ENCODE data around the gene APOBEC3B.
A peak's percentile ranks its signal among the peaks of the same experiment; 100 is the strongest.
"Not testable (repeated sequence)": the region's sequence is repeated elsewhere in the genome, so short reads cannot be mapped to it uniquely, and the experiment has no call there.

APOBEC3B gene

DNA sequence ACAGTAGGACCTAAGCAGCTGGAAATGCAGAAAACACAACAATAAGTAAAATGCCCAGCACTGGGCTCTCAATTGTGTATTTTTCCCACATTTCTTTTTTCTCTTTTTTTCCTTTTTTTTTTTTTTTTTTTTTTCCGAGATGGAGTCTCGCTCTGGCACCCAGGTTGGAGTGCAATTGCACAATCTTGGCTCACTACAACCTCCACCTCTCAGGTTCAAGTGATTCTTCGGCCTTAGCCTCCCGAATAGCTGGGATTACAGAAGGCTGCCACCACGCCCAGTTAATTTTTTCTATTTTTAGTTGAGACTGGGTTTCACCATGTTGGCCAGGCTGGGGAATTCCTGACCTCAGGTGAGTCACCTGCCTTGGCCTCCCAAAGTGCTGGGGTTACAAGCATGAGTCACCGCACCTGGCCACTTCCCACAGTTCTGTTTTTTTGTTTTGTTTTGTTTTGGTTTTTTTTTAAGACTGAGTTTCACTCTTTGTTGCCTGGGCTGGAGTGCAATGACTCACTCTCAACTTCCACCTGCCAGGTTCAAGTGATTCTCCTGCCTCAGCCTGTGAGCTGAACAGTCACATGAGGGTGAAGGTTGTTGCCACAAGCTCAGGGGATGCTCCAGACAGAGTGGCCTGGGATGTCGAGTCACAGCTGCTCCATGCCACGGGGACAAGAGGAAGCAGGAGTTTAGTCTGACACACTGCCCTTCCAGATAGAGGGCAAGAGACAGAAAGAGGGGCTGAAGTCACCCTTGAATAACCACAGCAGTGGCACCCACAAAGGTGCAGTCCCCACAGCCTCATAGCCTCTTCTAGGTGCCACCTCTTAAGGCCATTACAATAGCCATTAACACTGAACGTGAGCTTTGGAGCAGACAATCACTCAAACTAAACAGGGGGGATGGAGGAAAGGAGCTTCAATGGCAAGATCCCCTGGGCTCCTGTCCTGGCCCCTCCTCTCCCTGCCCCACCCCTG, 2.9 kb downstream of the APOBEC3B start:
- not testable (repeated sequence) for H3K4me3 ChIP-seq
- peak overlapping the region in 2 of 21 experiments; percentile 7 to 37 for H3K27ac ChIP-seq

DNA sequence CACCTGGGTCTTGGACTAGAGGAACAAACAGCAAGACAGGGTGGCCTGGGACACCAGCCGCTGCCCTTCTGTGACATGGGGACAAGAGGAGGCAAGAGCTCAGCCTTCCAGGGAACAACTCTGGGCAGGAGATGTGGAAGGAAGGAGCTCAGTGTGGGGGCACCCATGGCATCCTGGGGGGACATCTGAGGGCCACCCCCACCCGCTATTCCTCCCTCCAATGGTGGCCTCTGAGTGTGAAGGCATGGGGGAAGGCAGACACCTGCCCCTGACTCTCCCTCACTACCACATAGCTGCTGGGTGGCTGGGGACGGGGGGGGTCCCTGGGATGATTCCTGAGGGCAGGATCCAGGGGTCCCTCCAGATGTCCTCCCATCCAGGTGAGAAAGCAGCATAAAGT, 4.5 kb downstream of the APOBEC3B start:
- H3K4me3 ChIP-seq: no peak overlapping the region
- H3K27ac ChIP-seq: no peak overlapping the region

DNA sequence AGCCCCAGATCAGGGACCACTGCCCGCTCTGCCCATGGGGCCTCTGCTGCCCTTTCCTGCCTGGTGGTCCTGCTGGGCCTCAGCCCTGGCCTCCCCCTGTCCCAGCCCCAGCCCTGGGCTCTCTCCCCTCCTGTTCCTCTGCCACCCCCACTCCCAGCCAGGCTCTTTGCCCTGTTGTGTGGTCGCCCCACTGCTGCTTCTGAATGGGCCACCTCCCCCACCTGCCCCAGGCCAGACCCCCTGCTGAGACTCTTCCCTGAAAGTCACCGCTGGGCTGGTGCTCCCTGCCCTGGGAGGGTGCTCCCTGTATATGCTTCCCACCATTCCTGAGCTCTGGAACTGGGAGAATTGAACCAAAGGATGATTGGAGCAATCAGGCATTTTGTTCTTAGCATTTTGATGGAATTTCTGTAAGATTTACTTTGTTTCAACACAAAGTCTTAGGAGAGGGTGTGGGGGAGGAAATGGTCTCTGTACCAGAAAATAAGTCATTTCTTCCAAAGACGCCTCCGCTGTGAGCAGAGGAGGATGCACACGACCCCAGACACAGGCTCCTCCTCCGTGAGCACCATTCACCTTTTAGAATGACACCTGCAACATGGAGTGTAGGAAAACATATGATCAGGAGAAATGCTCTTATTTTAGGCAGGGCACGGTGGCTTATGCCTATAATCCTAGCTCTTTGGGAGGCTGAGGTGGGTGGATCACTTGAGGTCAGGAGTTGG, 5.2 kb downstream of the APOBEC3B start:
- no peak overlapping the region for H3K27ac ChIP-seq
- no peak overlapping the region for H3K4me3 ChIP-seq

DNA sequence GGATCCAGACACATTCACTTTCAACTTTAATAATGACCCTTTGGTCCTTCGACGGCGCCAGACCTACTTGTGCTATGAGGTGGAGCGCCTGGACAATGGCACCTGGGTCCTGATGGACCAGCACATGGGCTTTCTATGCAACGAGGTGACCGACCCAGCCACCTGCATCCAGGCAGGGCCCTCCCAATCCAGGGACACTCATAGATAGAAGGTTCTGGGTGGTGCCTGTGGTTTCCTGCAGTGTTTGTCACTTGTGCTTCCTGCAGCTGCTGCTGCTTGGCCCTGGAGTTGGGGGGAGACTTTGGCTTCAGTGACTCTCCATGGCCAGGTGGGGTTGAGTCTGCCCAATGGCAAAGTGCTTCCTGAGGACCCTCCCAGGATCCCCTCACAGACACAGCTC, 7.3 kb downstream of the APOBEC3B start:
- H3K27ac ChIP-seq: no peak overlapping the region
- no peak overlapping the region for H3K4me3 ChIP-seq

DNA sequence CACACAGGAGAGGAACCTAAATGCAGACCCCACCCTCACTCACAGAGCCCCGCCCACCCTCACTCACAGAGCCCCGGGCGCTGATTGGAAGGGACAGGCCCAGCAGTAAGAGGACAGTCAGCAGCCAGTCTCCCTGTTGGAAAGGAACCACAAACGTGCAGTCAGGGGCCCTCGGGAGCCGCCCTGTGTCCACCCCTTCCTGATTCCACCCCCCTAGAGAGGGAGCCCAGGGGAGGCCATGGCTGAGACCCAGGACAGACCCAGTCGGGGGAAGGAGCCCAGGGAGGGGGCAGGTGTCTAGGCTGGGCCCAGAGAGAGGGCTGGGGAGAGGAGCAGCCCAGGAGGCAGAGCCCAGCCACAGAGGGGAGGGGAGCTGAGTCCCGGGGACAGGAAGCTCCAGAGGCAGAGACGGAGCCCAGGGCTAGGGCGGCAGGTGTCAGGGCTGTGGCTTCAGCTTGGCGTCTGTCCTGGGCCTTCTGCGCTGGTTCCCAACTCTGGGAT, 10.8 kb downstream of the APOBEC3B start:
- not testable (repeated sequence) for H3K4me3 ChIP-seq, H3K27ac ChIP-seq

DNA sequence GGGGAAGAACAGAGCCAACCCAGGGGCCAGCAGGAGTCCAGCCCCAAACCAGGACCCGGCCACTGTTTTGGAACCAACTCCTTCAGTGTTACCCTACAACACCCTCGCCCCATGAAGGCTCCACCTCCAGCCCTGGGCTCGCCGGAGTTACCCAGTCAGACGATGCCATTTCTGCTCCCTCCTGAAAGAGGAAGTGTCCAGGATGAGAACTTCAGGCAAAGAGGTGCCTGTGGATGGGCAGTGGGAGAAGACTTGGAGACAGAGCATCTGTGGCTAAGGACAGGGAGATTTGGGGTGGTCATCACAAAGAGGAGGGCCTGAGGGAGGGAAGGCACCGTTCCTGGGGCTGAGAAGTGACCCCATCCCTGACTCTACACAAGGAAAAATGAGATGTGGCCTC, 14.0 kb downstream of the APOBEC3B start:
- Histone ChIP-seq H3K27ac (no peak overlapping the region), H3K4me3 (no peak overlapping the region)

DNA sequence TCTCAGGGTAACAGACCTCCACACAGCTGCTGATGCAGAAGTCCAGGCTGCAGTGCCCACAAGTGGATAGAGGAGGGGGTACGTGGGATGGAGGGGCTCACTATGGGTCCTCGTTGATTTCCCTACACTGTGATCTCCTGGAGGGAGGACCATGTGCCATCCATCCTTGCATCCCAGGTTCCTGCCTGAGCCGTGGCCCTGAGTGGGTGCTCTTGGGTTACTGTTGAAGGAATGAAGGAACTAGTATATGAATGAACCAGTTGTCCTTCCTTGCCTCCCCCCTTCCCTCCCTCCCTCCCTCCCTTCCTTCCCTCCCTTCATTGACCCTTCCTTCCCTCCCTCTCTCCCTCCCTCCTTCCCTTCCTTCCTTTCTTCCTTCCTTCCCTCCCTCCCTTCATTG, 15.4 kb downstream of the APOBEC3B start:
- Histone ChIP-seq H3K27ac (no peak overlapping the region), H3K4me3 (no peak overlapping the region)

DNA sequence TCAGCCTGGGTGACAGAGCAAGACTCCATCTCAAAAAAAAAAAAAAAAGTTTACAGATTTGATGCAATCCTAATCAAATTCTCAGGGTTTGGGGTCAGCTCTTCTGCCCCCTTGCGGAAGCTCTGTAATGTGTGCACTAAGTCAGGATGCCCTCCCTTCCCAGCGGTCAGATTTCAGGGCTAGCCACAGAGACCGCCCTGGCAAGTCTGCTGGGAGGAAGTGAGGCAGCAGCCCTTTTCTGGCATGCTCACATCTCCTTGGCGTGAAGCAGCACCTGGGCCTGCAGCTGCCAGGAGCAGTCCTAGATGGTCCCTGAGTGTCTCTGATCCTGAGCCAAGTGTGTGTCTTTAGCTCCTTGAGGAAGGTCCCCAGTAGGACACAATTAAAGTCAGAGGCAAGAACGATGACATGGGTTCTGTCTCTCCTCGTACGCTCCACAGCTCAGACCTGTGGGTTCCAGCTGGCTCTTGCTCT, 21.1 kb downstream of the APOBEC3B start:
- Histone ChIP-seq H3K4me3 (no peak overlapping the region), H3K27ac (no peak overlapping the region)

DNA sequence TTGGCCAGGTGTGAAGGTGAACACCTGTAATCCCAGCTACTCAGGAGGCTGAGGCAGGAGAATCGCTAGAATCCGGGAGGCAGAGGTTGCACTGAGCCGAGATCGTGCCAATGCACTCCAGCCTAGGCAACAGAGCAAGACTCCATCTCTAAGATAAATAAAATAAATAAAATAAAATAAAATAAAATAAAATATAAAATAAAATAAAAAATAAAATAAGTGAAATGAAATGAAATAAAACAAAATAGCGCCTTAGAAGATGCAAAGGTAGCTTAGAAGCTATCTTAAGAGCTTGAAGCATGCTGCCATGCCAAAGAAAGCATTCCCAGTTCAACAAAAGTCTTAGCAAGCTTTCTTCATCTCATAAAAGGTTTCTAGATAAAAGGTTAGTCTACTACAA, 25.0 kb downstream of the APOBEC3B start:
- no peak overlapping the region for H3K27ac ChIP-seq
- H3K4me3 ChIP-seq: no peak overlapping the region

DNA sequence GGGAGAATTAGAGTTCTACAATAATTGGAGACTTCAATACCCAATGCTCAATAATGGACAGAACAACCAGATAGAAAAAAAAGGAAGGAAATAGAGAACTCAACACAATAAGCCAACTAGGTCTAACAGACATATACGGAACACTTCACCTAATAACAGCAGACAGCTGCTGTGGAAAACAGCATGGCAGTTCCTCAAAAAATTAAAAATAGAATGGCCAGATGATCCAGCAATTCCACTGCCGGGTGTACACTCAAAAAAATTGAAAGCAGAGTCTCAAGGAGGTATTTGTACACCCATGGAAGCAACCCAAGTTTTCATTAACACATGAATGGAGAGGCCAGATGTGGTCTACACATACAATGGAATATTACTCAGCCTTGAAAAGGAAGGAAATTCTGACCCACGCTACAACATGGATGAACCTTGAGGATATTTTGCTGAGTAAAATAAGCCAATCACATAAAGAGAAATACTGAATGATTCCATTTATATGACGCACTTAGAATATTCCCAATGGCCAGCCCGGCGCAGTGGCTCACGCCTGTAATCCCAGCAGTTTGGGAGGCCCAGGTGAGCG, 26.2 kb downstream of the APOBEC3B start:
- not testable (repeated sequence) for H3K27ac ChIP-seq, H3K4me3 ChIP-seq

DNA sequence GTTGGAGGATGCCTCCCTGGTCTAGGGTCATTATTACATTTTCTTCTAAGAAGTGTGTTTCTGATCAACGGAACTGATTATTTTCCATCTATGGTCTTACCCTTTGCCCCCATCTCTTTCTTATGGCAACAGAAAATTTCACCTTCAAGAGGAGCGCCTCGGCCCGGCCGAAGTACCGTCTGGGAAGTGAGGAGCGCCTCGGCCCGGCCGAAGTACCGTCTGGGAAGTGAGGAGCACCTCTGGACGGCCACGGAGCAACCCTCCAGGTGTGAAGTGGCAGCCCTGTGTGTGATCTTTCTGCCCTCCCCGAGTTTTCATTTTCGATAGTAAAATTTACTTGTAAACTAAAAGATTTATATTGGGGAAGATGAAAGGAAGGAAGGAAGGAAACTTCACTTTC, 28.8 kb downstream of the APOBEC3B start:
- Histone ChIP-seq H3K27ac (peak overlapping the region in 1 of 21 experiments; percentile 21), H3K4me3 (no peak overlapping the region)

DNA sequence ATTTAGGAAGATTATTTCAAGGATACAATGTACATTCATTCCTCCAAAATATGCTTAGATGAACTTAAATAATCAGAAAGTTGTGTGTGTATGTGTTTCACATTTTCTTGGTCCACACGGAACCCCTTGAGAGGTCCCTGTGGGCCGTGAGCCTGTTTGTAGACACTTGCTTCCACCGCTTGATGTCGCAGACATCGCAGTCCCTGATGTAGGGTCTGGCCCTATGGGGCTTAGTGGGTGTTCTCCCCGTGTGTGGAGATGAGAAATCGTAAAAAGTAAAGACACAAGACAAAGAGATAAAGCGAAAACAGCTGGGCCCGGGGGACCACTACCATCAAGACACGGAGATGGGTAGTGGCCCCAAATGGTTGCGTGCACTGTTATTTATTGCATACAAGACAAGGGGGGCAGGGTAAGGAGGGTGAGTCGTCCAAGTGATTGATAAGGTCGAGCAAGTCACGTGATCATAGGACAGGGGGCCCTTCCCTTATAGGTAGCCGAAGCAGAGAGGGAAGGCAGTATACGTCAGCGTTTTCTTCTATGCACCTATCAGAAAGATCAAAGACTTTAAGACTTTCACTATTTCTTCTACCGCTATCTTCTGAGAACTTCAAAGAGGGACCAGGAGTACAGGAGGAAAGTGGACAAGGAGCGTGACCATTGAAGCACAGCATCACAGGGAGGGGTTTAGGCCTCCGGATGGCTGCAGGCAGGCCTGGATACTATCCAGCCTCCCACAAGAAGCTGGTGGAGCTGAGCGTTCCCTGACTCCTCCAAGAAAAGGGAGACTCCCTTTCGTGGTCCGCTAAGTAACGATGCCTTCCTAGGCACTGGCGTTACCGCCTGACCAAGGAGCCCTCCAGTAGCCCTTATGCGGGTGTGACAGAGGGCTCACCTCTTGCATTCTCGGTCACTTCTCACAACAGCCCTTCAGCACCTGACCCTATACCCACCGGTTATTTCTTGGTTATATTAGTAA, 30.7 kb downstream of the APOBEC3B start:
- Histone ChIP-seq H3K4me3 (no peak overlapping the region), H3K27ac (peak overlapping the region in 8 of 21 experiments; percentile 35 to 97 (median 91))

DNA sequence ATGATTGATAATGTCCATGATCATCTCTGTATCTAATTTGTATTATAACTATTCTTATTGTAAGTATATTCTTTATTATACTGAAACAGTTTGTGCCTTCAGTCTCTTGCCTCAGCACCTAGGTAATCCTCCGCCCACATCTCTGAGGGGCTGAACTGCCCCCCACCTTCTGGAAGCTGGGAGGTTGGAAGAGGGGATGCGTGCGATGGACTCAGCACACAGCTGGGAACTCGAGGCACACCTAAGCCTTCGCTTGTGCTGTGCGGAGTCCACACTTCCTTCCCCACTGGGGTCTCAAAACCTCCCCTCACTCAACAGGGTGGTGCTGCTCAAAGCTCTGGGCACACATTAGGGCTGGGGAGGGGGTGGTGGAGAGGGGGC, 31.4 kb downstream of the APOBEC3B start:
- H3K27ac ChIP-seq: peak overlapping the region; percentile 67 to 97 (median 91)
- H3K4me3 ChIP-seq: peak overlapping the region in 6 of 7 experiments; percentile 40 to 62 (median 47)

DNA sequence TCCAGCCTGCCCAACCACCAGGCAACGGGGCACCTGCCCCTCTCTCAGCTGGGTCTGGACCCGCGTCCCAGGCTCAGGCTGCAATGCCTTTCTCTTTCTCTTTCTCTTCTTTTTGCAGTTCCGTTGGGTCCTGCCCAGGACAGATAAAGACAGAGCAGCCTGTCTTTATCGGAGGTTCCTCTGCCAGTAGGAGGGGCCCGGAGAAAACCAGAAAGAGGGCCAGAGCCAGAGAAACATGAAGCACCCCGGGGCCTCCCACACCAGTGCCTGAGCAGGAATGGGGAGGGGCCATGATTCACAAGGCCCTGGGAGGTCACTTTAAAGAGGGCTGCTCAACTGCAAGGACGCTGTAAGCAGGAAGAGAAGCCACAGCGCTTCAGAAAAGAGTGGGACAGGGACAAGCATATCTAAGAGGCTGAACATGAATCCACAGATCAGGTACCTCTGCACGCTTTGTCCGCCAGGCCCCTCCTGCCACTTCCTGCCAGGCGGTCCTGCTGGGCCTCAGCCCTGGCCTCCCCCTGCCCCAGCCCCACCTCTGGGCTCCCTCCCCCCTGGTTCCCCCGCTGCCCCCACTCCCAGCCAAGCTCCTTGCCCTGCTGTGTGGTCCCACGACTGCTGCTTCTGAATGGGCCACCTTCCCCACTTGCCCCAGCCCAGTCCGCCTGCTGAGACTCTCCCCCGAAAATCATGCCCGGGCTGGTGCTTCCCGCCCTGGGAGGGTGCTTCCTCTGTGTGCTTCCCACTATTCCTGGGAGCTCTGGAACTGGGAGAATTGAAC, 32.0 kb downstream of the APOBEC3B start, which contains the start of gene APOBEC3C:
TSS of gene APOBEC3C (plus strand) at position 316 of the 781 bp plus-strand sequence. CDS start at position 422, 106 bp downstream.
- peak within 1 kb of the TSS; percentile 67 to 97 (median 91) for H3K27ac ChIP-seq
- H3K4me3 ChIP-seq: peak within 1 kb of the TSS; percentile 40 to 62 (median 44)

DNA sequence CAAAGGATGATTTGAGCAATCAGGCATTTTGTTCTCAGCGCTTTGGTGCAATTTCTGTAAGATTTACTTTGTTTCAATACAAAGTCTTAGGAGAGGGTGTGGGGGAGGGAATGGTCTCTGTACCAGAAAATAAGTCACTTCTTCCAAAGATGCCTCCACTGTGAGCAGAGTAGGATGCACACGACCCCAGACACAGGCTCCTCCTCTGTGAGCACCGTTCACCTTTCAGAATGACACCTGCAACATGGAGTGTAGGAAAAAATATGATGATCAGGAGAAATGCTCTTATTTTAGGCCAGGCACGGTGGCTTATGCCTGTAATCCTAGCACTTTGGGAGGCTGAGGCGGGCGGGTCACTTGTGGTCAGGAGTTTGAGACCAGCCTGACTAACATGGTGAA, 32.6 kb downstream of the APOBEC3B start:
- H3K27ac ChIP-seq: peak overlapping the region in 20 of 21 experiments; percentile 67 to 97 (median 91)
- H3K4me3 ChIP-seq: peak overlapping the region; percentile 40 to 62 (median 44)

DNA sequence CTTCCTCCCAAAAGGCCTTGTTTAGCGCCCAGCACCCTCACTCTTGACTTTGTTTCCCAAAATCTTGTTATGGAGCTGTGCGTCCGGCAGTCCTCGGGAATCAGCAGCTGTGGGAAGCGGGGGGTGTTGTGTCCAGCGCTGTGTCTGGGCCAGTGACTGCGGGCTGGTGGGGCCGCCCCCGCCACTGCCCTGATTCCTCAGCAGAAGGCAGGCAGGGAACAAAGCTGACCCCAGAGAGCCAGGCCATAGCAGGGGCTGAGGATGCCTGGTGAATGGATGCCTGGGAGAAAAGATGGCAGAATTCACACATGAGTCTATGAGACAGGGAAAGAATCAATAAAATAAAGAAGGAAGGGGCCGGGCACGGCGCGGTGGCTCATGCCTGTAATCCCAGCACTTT, 34.4 kb downstream of the APOBEC3B start:
- no peak overlapping the region for H3K4me3 ChIP-seq
- no peak overlapping the region for H3K27ac ChIP-seq

DNA sequence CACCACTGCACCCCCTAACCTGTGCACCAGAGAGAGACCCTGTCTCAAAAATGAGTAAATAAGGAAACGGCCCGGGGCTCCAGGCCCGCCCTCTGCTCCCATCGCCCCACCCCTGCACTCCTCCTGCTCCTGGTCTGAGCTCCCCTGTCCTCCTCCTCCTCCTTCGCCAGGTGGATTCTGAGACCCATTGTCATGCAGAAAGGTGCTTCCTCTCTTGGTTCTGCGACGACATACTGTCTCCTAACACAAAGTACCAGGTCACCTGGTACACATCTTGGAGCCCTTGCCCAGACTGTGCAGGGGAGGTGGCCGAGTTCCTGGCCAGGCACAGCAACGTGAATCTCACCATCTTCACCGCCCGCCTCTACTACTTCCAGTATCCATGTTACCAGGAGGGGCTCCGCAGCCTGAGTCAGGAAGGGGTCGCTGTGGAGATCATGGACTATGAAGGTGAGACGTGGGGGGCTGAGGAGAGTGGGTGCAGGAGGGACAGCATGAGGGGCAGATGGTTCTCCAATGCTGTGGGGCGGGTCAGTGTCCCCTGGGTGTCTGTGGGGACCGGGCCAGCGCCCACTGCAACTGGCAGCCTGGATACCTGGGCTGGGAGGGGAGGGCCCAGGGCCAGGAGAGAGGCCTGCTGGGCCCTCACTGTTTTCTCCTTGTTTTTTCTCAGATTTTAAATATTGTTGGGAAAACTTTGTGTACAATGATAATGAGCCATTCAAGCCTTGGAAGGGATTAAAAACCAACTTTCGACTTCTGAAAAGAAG, 35.6 kb downstream of the APOBEC3B start:
- no peak overlapping the region for H3K27ac ChIP-seq

More for the DNA sequence above, 35.6 kb downstream of the APOBEC3B start:
- H3K4me3 ChIP-seq: no peak overlapping the region

Data from skin epidermis (tissue), 12 donors.